H1 (cell line): ENCODE results near the gene KPNA3.

Experiments
- ASH2L ChIP-seq: fragments of 200-600, 300-600 bp; sonication (generic); IDR thresholded peaks from one replicate; pipeline ENCODE4 v1.7.1; 2017; ENCODE audit warnings: low read length
- CBX5 ChIP-seq: fragments of 300-800, 300-1000 bp; sonication (generic); IDR thresholded peaks from 2 replicates; pipeline ENCODE4 v1.7.1; 2016; ENCODE audit warnings: antibody characterized with exemption, low read length, low read depth
- CHD2 ChIP-seq: IDR thresholded peaks from 2 replicates; pipeline ENCODE4 v1.6.1; 2012; ENCODE audit warnings: low read length, improper control_type of control experiment
- CREB1 ChIP-seq: IDR thresholded peaks from 2 replicates; pipeline ENCODE4 v1.6.1; 2012; ENCODE audit warnings: inconsistent platforms
- CTCF ChIP-seq, 3 experiments: IDR thresholded peaks; 1 replicate in 2 of 3; 2 replicates in 1 of 3; pipeline versions ENCODE4 v1.5.1 to v1.6.1; 2011; ENCODE audit warnings: low read length in 3 of 3, mild to moderate bottlenecking in 3 of 3, inconsistent platforms in 2 of 3, low read depth in 1 of 3, moderate library complexity in 1 of 3; ENCODE audit not compliant: insufficient read depth in 1 of 3; ENCODE audit errors: control extremely low read depth in 1 of 3
- EP300 ChIP-seq, 2 experiments: IDR thresholded peaks; 1 replicate in 1 of 2; 2 replicates in 1 of 2; pipeline ENCODE4 v1.6.1; 2011 to 2012; ENCODE audit warnings: low read depth in 2 of 2, low read length in 2 of 2, mild to moderate bottlenecking in 2 of 2, borderline replicate concordance in 1 of 2, inconsistent platforms in 1 of 2, moderate library complexity in 1 of 2
- EZH2 ChIP-seq: fragments of 200-600 bp; sonication (generic); IDR thresholded peaks from 2 replicates; pipeline ENCODE4 v1.7.1; 2012; ENCODE audit warnings: low read depth, mild to moderate bottlenecking, moderate library complexity, low read length, inconsistent platforms; ENCODE audit not compliant: severe bottlenecking
- JUND ChIP-seq: IDR thresholded peaks from 2 replicates; pipeline ENCODE4 v1.6.1; 2011; ENCODE audit warnings: mild to moderate bottlenecking, improper control_type of control experiment, low read length
- NRF1 ChIP-seq: IDR thresholded peaks from 2 replicates; pipeline ENCODE4 v1.6.1; 2011; ENCODE audit warnings: mild to moderate bottlenecking, low read depth, low read length, improper control_type of control experiment
- POLR2A ChIP-seq, 2 experiments: IDR thresholded peaks; 1 replicate in 1 of 2; 2 replicates in 1 of 2; pipeline ENCODE4 v1.6.1; 2011; ENCODE audit warnings: low read depth in 2 of 2, low read length in 2 of 2, mild to moderate bottlenecking in 2 of 2; ENCODE audit errors: control extremely low read depth in 1 of 2
- POLR2AphosphoS5 ChIP-seq: IDR thresholded peaks from 2 replicates; pipeline ENCODE4 v1.6.1; 2011; ENCODE audit warnings: low read depth, low read length
- RAD21 ChIP-seq, 2 experiments: IDR thresholded peaks in 1 of 2; conservative IDR thresholded peaks in 1 of 2; 2 replicates each; pipeline ENCODE4 v1.6.1; 2011; ENCODE audit warnings: low read depth in 2 of 2, low read length in 2 of 2, improper control_type of control experiment in 1 of 2, inconsistent platforms in 1 of 2, mild to moderate bottlenecking in 1 of 2, moderate library complexity in 1 of 2
- SIX5 ChIP-seq: IDR thresholded peaks from 2 replicates; pipeline ENCODE4 v1.6.1; 2011; ENCODE audit warnings: mild to moderate bottlenecking, low read depth, low read length
- SUZ12 ChIP-seq: fragments of 200-600 bp; sonication (generic); IDR thresholded peaks from 2 replicates; pipeline ENCODE4 v1.6.1; 2012; ENCODE audit warnings: mild to moderate bottlenecking, inconsistent platforms, low read length, moderate library complexity, mixed read lengths

- TF ChIP-seq EP300 (IDR thresholded peaks at IDR 0.05; ENCODE audit: borderline replicate concordance in 1 of 2, low read depth in 2 of 2, low read length in 2 of 2): no peak
- TF ChIP-seq CTCF (IDR thresholded peaks at IDR 0.05; ENCODE audit: control extremely low read depth in 1 of 3, insufficient read depth in 1 of 3, low read depth in 1 of 3, low read length in 3 of 3): no peak
- TF ChIP-seq JUND: no peak
- no peak for TF ChIP-seq POLR2A (IDR thresholded peaks at IDR 0.05; ENCODE audit: control extremely low read depth in 1 of 2, low read depth in 2 of 2, low read length in 2 of 2)
- TF ChIP-seq EZH2: no peak
- no peak for TF ChIP-seq POLR2AphosphoS5
- TF ChIP-seq NRF1: no peak
- TF ChIP-seq CREB1: no peak
- TF ChIP-seq CHD2: no peak
- no peak for TF ChIP-seq ASH2L
- no peak for TF ChIP-seq SUZ12
- TF ChIP-seq CBX5: no peak
- TF ChIP-seq RAD21 (IDR thresholded peaks at IDR 0.05 in 1 of 2, conservative IDR thresholded peaks at IDR 0.05 in 1 of 2; ENCODE audit: low read depth in 2 of 2, low read length in 2 of 2): no peak
- TF ChIP-seq SIX5: no peak
Measured at GRCh38 chr13:49774376-49775005, 18.0 kb downstream of the KPNA3 start.
